WTC11 (cell line): Measurements from ENCODE around the gene PHACTR2. TPM values are rescaled to one million over a fixed set of nuclear protein-coding genes. Genes with fewer than 3 reads are reported as not detected.

Experiments used
- ATAC-seq: fragments of 200-7000 bp; cut with Tn5 transposase; 2 replicates; pipeline ENCODE4 v1.10.0; 2021; ENCODE audit warnings: mild to moderate bottlenecking, moderate library complexity
- CTCF ChIA-PET: fragments of 300-600 bp; sonication (Branson Sonifier 250); formaldehyde crosslinking; loops from one replicate; lab custom pipeline; 2021; ENCODE audit warnings: antibody characterized with exemption; lab: Charles Lee
- POLR2A ChIA-PET: fragments of 350-600 bp; sonication (Branson Sonifier 250); formaldehyde crosslinking; loops from one replicate; lab custom pipeline; 2021; ENCODE audit warnings: antibody characterized with exemption; lab: Charles Lee
- DNase-seq: peaks from one replicate; pipeline ENCODE4 v3.0.0; 2021; ENCODE audit warnings: low spot score
- H3K27ac Mint-ChIP-seq: 2 replicates; pipeline ENCODE4 v1.8.0; 2021; ENCODE audit warnings: mixed read lengths
- H3K27me3 Mint-ChIP-seq: 2 replicates; pipeline ENCODE4 v1.8.0; 2021; ENCODE audit warnings: low read depth, mild to moderate bottlenecking, moderate library complexity, mixed read lengths
- H3K36me3 Mint-ChIP-seq: 2 replicates; pipeline ENCODE4 v1.8.0; 2021; ENCODE audit warnings: mixed read lengths
- H3K4me1 Mint-ChIP-seq: 2 replicates; pipeline ENCODE4 v1.8.0; 2022; ENCODE audit warnings: mixed read lengths
- H3K4me3 Mint-ChIP-seq: 2 replicates; pipeline ENCODE4 v1.8.0; 2021; ENCODE audit warnings: mild to moderate bottlenecking, moderate library complexity, mixed read lengths
- H3K9me3 Mint-ChIP-seq: 2 replicates; pipeline ENCODE4 v1.8.0; 2021; ENCODE audit warnings: mixed read lengths
- CREB1 ChIP-seq: sonication (generic); formaldehyde crosslinking; IDR thresholded peaks from 2 replicates; pipeline ENCODE4 v1.8.0; 2023; ENCODE audit warnings: mild to moderate bottlenecking, missing genetic modification reagents
- E2F4 ChIP-seq: sonication (generic); formaldehyde crosslinking; IDR thresholded peaks from 2 replicates; pipeline ENCODE4 v1.8.1; 2022; ENCODE audit warnings: low read depth, mild to moderate bottlenecking, moderate library complexity, missing genetic modification reagents, borderline replicate concordance
- E2F5 ChIP-seq: sonication (generic); formaldehyde crosslinking; IDR thresholded peaks from 2 replicates; pipeline ENCODE4 v1.8.1; 2022; ENCODE audit warnings: mild to moderate bottlenecking, moderate library complexity, missing genetic modification reagents
- GRHL2 ChIP-seq: fragments of 250-450 bp; sonication (Bioruptor Pico); IDR thresholded peaks from 2 replicates; pipeline ENCODE4 v1.8.0; 2022; ENCODE audit warnings: mild to moderate bottlenecking, moderate library complexity; ENCODE audit not compliant: insufficient replicate concordance, severe bottlenecking
- GTF2I ChIP-seq: fragments of 250-450 bp; sonication (Bioruptor Pico); conservative IDR thresholded peaks from 2 replicates; pipeline ENCODE4 v1.4.0; 2021; ENCODE audit warnings: mild to moderate bottlenecking
- HMGA2 ChIP-seq: fragments of 250-450 bp; sonication (Bioruptor Pico); IDR thresholded peaks from 2 replicates; pipeline ENCODE4 v1.4.0; 2021; ENCODE audit warnings: mild to moderate bottlenecking, moderate library complexity
- IRF2 ChIP-seq: sonication (generic); formaldehyde crosslinking; IDR thresholded peaks from 2 replicates; pipeline ENCODE4 v1.8.0; 2022; ENCODE audit warnings: low read depth, missing genetic modification reagents, borderline replicate concordance
- KAT7 ChIP-seq: sonication (generic); formaldehyde crosslinking; IDR thresholded peaks from 2 replicates; pipeline ENCODE4 v1.8.1; 2023; ENCODE audit warnings: missing genetic modification reagents, mild to moderate bottlenecking, borderline replicate concordance
- NFE2L1 ChIP-seq: sonication (generic); formaldehyde crosslinking; IDR thresholded peaks from 2 replicates; pipeline ENCODE4 v1.8.1; 2023; ENCODE audit warnings: missing genetic modification reagents
- NR2C2 ChIP-seq: sonication (generic); formaldehyde crosslinking; IDR thresholded peaks from 2 replicates; pipeline ENCODE4 v1.8.0; 2022; ENCODE audit warnings: mild to moderate bottlenecking, missing genetic modification reagents
- OVOL2 ChIP-seq: fragments of 250-450 bp; sonication (Bioruptor Pico); IDR thresholded peaks from 2 replicates; pipeline ENCODE4 v1.9.0; 2021; ENCODE audit warnings: mild to moderate bottlenecking, borderline replicate concordance
- PRDM15 ChIP-seq: sonication (generic); formaldehyde crosslinking; IDR thresholded peaks from 2 replicates; pipeline ENCODE4 v1.8.0; 2022; ENCODE audit warnings: missing genetic modification reagents
- PRRX2 ChIP-seq: fragments of 250-450 bp; sonication (Bioruptor Pico); IDR thresholded peaks from 2 replicates; pipeline ENCODE4 v1.8.0; 2021; ENCODE audit warnings: mild to moderate bottlenecking
- SMAD4 ChIP-seq: sonication (generic); formaldehyde crosslinking; IDR thresholded peaks from 2 replicates; pipeline ENCODE4 v1.8.0; 2022; ENCODE audit warnings: mild to moderate bottlenecking, missing genetic modification reagents
- STAT6 ChIP-seq: sonication (generic); formaldehyde crosslinking; conservative IDR thresholded peaks from 2 replicates; pipeline ENCODE4 v1.8.1; 2023; ENCODE audit warnings: mild to moderate bottlenecking, low read depth, missing genetic modification reagents, moderate library complexity
- TCF7 ChIP-seq: sonication (generic); formaldehyde crosslinking; IDR thresholded peaks from 2 replicates; pipeline ENCODE4 v1.8.0; 2022; ENCODE audit warnings: mild to moderate bottlenecking, low read depth, missing genetic modification reagents, moderate library complexity
- TEAD1 ChIP-seq: sonication (generic); formaldehyde crosslinking; IDR thresholded peaks from 2 replicates; pipeline ENCODE4 v1.8.0; 2022; ENCODE audit warnings: mild to moderate bottlenecking, missing genetic modification reagents
- TEAD4 ChIP-seq: sonication (generic); formaldehyde crosslinking; IDR thresholded peaks from 2 replicates; pipeline ENCODE4 v1.8.0; 2022; ENCODE audit warnings: mild to moderate bottlenecking, missing genetic modification reagents
- ZBTB43 ChIP-seq: sonication (generic); formaldehyde crosslinking; IDR thresholded peaks from 2 replicates; pipeline ENCODE4 v1.8.1; 2023; ENCODE audit warnings: mild to moderate bottlenecking, missing genetic modification reagents
- ZNF121 ChIP-seq: sonication (generic); formaldehyde crosslinking; IDR thresholded peaks from 2 replicates; pipeline ENCODE4 v1.8.0; 2023; ENCODE audit warnings: missing genetic modification reagents
- ZNF263 ChIP-seq: sonication (generic); formaldehyde crosslinking; IDR thresholded peaks from 2 replicates; pipeline ENCODE4 v1.8.1; 2022; ENCODE audit warnings: low read depth, mild to moderate bottlenecking, moderate library complexity, missing genetic modification reagents
- ZNF281 ChIP-seq: sonication (generic); formaldehyde crosslinking; IDR thresholded peaks from 2 replicates; pipeline ENCODE4 v1.8.0; 2023; ENCODE audit warnings: mild to moderate bottlenecking, missing genetic modification reagents
- ZNF671 ChIP-seq: fragments of 250-450 bp; sonication (Bioruptor Pico); IDR thresholded peaks from 2 replicates; pipeline ENCODE4 v1.8.0; 2021; ENCODE audit warnings: mild to moderate bottlenecking
- total RNA-seq: library from RNA; stranded (reverse); gene quantifications from 3 replicates; pipeline ENCODE4 v1.2.3, GENCODE V29; 2021

PHACTR2 gene
- total RNA-seq, 1 experiment from 2014 or later = 90.5 TPM

GRCh38 chr6:143778926-143779325 is 101.2 kb downstream of the PHACTR2 start (continued):
- TF ChIP-seq TEAD1 (CRISPR knock-in tag) (no peak), STAT6 (no peak), OVOL2 (CRISPR knock-in tag) (no peak), PRRX2 (CRISPR knock-in tag) (no peak), ZNF671 (CRISPR knock-in tag) (no peak), NR2C2 (CRISPR knock-in tag) (no peak), ZNF263 (no peak)

GRCh38 chr6:143782481-143782880 is 104.7 kb downstream of the PHACTR2 start:
- Mint-ChIP-seq H3K4me3 (no peak overlapping the region), H3K9me3 (peaks cover 30% of the 10 kb centered on the region), H3K27me3 (peaks cover 2% of the 10 kb centered on the region; the same call in 1 of the 2 replicates), H3K36me3 (peaks cover 75% of the 10 kb centered on the region), H3K27ac (no peak overlapping the region), H3K4me1 (no peaks in the 10 kb centered on the region)
- TF ChIP-seq E2F4 (CRISPR knock-in tag) = no peak
- POLR2A ChIA-PET = no interaction called here
- CTCF ChIA-PET = no interaction called here
- DNase-seq = no peak
- ATAC-seq = no peak

GRCh38 chr6:143783077-143783476 is 105.3 kb downstream of the PHACTR2 start:
- ATAC-seq (no peak), DNase-seq (no peak)
- Mint-ChIP-seq H3K9me3 (peaks cover 30% of the 10 kb centered on the region), H3K4me1 (no peaks in the 10 kb centered on the region), H3K27ac (no peak overlapping the region), H3K27me3 (peaks cover 2% of the 10 kb centered on the region; the same call in 1 of the 2 replicates), H3K4me3 (no peak overlapping the region), H3K36me3 (peaks cover 75% of the 10 kb centered on the region)
- ChIA-PET CTCF (no interaction called here), POLR2A (no interaction called here)
- TF ChIP-seq ZNF281 (CRISPR knock-in tag) (no peak), ZNF121 (CRISPR knock-in tag) (no peak), PRDM15 (CRISPR knock-in tag) (no peak), IRF2 (no peak), NFE2L1 (no peak), SMAD4 (CRISPR knock-in tag) (no peak), TCF7 (CRISPR knock-in tag) (no peak), CREB1 (no peak), ZBTB43 (CRISPR knock-in tag) (no peak), E2F5 (CRISPR knock-in tag) (no peak), ZNF263 (no peak), HMGA2 (no peak), GTF2I (CRISPR knock-in tag) (no peak), TEAD1 (CRISPR knock-in tag) (no peak), TEAD4 (no peak), KAT7 (CRISPR knock-in tag) (no peak), GRHL2 (CRISPR knock-in tag) (no peak)
